HG03521 (cell line): ENCODE results near the gene OPA3.
A peak's percentile ranks its signal among the peaks of the same experiment; 100 is the strongest.

ENCODE experiments used
- ATAC-seq: cut with Tn5 transposase; IDR thresholded peaks from one replicate; pipeline ENCODE4 v1.9.1; 2021; ENCODE audit warnings: mild to moderate bottlenecking, moderate library complexity; ENCODE audit not compliant: unreplicated experiment

OPA3 gene

DNA sequence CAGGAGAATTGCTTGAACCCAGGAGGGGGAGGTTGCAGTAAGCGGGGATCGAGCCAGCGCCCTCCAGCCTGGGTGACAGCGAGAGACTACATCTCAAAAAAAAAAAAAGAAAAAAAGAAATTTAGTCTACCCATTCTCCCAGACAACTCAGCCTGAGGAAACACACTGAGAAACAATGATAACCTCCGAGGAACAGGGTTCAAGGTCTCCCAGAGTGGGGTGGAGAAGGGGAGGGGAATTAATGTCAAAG is 78.7 kb downstream of the OPA3 start:
- ATAC-seq, result no peak

GRCh38 chr19:45505151-45505995 is 79.2 kb downstream of the OPA3 start:
- no peak for ATAC-seq

GRCh38 chr19:45503909-45504308 is 80.7 kb downstream of the OPA3 start:
- no peak for ATAC-seq

- ATAC-seq, result no peak
These were observed 82.5 kb downstream of the OPA3 start for GRCh38 chr19:45502111-45502510.

- ATAC-seq, result no peak
These were observed 82.9 kb downstream of the OPA3 start for GRCh38 chr19:45501730-45502014.

GRCh38 chr19:45500918-45501729 is 83.5 kb downstream of the OPA3 start:
- ATAC-seq, result no peak

DNA sequence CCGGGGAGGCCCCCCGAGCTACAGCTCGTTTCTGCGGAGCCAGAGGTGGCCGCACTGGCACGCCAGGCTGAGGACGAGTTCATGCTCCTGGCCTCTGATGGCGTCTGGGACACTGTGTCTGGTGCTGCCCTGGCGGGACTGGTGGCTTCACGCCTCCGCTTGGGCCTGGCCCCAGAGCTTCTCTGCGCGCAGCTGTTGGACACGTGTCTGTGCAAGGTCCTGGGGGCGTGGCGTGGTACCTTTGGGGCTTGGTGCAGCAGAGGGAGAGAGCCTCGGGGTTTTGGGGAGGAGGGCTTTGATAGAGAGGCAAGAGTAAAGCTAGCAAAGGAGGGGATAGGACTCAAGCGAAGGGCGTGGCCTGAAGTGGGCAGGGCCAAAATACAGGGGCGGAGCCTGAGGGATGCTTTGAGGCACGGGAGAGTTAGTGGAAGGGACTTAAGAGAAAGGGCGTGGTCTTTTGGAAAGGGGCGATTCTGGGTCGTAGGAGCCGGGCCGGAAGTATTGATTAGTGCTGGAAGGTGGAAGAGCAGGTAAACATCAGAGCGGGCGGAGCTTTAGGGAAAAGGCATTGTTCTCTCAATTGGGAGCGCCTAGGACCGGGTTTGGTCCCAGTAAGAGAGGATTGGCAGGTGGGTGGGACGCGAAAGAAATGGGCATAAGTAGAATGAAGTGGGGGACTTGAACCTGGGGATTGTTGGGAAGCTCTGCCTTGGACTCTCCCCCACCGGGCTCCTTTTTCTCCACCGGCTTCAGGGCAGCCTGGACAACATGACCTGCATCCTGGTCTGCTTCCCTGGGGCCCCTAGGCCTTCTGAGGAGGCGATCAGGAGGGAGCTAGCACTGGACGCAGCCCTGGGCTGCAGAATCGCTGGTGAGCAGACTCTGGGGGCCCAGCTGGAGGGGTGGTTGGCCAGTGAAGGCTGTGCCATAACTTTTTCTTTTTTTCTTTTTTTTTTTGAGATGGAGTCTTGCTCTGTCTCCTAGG is 85.1 kb downstream of the OPA3 start:
- no peak for ATAC-seq

GRCh38 chr19:45498411-45499195 is 86.0 kb downstream of the OPA3 start, which contains the start of gene PPM1N:
Gene PPM1N (plus strand): TSS chr19:45498443. CDS start chr19:45498473, 30 bp downstream.
- no peak for ATAC-seq

DNA sequence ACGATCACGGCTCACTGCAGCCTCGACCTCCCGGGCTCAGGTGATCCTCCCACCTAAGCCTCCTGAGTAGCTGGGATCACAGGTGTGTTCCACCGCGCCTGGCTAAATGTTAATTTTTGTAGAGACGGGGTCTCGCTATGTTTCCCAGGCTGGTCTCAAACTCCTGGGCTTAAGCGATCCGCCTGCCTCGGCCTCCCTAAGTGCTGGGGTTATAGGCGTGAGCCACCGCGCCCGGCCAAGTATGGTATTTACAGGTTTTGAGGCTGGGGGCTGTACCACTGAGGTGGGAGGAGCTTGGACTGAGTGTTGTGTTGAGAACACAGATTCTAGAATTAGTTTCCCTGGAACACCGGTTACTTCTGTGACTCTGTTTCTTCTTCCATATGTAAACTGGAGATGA is 86.8 kb downstream of the OPA3 start:
- no peak for ATAC-seq

DNA sequence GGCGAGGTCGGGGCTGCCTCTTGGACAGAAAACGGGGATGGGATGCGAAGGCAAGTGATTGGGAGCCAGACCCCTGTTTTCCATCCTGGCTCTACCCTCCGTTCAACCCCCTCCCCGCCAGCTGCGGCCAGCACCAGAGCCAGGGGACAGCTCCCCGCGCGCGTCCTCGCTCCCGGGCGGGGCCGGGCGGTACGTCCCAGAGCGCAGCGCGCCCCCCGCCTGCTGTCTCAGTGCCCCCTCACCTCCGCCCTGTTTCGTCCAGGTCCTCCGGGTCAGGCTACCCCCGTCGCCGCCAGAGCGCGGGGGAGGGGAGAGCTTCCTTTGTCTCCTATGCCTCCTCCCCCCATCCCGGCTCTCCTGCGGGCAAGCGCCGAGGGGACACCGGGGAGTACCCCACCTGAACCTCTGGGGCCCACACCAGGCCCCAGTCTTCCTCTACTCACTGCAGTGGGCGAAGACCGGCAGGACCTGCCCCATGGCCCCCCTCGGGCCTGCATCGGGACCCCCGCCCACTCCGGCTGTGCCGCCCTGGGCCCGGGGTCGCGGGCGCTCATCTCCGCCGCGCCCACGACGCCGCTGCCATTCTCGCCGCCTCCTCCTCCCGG is 88.2 kb downstream of the OPA3 start:
- ATAC-seq, result no peak

DNA sequence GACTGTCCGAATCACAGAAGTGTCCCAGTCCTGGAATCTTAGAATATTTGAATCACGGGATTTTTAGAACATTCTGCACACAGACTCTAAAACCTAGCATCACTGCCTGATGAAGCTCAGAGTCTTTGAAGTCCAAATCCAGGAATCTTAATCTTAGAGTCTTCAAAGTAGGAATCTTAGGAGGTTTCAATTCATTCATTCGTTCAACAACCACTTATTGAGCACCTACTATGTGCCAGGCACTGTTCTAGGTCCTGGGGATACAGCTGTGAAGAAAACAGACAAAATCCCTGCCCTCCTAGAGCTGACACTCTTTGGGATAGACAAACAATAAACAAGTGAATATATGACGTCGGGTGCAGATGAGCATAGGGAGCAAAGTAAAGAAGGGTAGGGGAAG is 89.4 kb downstream of the OPA3 start:
- no peak for ATAC-seq

DNA sequence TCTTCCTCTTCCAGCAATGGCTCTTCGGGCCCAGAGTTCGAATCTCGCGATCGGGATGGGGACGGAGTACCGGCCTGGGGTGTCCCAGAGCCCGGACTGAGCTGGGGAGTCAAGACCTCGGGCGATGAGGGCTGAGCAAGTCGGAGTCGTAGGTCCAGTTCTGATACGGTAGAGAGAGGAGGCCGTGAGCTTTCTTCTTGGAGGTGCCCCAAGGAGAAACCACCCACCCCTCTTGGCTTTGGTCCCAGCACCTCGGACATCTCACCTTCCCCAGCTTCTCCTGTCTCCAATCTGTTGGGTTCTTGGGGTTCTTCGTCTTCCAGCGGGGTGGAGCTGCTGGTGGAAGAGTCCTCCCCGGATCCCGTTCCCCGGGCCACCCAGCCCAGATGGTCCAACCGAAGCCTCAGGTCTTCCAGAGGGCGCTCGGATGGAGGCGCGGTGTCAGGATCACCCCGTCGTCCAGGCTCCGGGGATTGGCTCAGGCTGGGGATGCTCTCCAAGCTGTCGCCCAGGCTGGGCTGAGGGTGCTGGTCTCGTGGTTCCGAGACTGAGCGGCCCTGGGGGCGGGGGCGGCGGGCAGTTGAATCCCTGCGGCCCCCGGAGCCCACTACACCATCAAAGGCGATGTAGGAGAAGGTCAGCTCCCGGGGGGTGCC is 90.2 kb downstream of the OPA3 start:
- no peak for ATAC-seq

GRCh38 chr19:45492627-45493470 is 91.8 kb downstream of the OPA3 start:
- ATAC-seq, result no peak

DNA sequence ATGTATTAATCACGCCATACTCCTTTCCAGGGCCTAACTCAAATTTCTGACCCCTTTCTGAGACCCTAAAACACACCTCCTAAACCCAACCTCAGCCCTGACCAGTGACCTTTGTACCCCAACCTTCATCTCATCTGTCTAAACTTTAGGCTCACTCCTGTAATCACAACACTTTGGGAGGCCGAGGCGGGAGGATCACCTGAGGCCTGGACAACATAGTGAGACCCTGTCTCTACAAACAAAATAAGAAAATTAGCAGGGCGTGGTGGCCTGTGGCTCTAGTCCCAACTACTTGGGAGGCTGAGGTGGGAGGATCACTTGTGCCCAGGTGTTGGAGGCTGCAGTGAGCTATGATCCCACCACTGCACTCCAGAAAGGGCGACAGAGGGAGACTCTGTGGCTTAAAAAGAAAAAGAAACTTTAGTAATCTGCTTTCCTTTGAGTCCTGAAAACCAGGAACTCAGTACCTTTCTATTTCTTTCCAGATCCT is 92.4 kb downstream of the OPA3 start:
- ATAC-seq, result no peak

- no peak for ATAC-seq
These were observed 95.3 kb downstream of the OPA3 start for GRCh38 chr19:45489216-45489855.

DNA sequence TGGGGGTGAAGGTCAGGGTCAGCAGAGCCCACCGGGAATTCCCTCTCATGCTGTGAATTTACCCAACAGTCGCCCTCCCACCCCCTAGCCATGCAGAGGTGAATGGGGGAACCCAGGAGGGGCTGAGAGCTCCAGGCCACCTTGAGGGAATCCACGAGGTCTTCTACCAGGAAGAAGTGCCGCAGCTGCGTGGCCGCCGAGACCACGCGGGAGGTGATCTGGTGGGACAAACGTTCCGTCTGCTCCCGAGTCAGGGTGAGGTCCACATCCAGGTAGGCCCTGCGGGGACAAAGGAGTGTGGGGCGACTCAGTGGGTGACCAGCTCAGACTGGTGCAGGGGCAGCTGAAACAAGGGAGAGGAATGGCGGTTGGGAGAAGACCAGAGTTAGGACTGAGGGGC is 95.9 kb downstream of the OPA3 start:
- ATAC-seq, result no peak

GRCh38 chr19:45485305-45486077 is 99.1 kb downstream of the OPA3 start:
- ATAC-seq, result peak; percentile 92
